Fibroblast of peridontal ligament (primary cell): ENCODE data around the gene CLECL1.
"Not testable (repeated sequence)": the region's sequence is repeated elsewhere in the genome, so short reads cannot be mapped to it uniquely, and the experiment has no call there.

Experiments
- DNase-seq: peaks from one replicate; pipeline ENCODE4 v3.0.0-alpha.2; 2010; ENCODE audit errors: extremely low read depth

The CLECL1 gene

DNA sequence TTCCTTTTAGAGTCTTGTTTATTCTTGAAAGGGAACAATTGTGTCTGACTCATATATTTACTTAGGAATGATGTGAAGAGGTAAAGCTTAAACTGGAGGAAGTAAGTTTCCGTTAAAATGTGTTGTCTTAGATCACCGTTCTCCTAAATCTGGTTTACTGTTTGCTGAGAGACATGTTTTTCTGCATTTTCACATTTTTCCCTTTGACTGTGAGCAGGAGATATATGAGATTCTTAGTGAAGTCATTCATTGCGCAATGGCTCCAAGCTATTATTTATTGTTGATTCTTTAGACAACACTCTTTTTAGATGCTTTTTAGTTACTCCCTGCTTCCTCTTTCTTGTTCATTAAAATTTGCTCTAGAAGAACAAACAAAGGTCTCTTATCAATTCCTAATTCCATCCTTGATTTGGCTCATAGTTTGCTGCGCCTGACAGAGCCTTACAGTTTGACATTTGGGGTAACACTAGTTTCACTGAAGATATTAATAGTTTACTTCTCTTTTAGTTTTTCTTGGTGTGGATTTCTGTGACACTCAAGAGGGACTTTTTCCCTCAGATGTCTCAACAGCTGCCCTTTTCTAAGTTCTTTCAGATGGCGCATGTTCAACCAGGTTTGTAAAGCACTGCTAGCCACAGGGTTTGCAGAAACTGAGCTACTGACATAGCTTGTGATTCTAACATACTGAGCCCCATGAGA lies 11.4 kb downstream of the CLECL1 start:
- peak; percentile 12 for DNase-seq

DNA sequence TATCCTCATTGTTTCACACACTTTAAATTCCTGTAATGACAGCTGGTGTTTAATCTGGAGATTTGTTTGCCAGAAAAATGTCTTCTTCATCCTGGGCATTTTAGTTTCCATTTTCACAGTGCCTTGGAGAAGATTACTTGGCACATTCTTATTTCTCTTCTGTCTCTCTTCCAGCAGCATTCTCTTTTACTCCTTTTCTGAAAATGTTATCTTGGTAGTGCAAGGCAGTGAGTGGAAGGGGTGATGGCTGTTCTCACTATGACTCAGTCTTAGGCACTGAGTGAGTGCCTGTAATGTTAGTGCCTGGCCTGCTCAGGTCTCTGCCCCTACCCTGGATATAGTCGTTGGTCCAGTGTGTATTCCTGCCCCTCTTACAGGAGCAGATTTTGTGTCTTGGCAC lies 13.1 kb downstream of the CLECL1 start:
- no peak for DNase-seq

DNA sequence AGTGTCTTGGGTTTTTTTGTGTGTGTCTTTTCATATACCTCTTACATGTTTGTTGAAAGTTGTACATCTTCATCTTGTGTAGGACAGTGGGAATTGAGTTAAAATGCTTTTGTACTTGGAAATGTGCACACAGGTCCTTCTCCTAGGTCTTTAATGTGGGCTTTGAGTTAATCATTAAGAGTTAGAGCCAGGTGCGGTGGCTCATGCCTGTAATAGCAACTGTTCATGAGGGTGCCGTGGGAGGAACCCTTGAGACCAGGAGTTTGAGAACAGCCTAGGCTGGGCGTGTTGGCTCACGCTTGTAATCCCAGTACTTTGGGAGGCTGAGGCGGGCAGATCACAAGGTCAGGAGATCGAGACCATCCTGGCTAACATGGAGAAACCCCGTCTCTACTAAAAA lies 13.9 kb downstream of the CLECL1 start:
- no peak for DNase-seq

DNA sequence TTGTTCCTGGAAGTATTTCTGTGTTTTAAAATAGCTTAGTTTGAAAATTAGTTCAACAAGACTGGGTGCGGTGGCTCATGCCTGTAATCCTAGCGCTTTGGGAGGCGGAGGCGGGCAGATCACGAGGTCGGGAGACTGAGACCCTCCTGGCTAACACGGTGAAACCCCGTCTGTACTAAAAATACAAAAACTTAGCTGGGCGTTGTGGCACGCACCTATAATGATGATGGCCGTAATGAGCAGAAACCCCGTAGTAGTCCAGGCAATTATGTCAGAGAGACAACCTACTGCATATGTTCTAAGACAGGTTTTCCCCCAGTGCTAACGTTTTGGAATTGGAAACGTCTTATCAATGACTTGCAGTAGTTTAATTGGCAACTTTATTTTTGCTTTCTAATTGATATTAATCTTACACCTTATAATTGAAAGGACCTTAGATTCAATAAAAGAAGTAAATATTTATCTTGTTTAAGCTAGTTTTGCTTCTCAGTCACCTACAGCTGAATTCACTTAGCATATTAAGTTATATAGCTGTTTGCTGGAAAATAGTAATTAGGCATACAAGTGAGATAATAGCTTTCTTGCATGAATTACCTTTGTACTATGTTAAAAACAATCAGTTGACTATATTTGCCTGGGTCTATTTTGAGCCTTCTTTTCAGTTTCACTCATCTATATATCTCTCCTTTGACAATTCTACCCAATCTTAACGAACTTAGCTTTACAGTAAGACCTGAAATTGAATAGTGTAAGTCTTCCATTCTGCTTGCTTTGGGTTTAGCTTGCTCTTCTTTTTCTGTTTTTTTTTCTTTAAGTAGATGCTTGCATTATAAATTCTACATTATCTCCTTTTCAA lies 15.6 kb downstream of the CLECL1 start:
- DNase-seq: no peak

DNA sequence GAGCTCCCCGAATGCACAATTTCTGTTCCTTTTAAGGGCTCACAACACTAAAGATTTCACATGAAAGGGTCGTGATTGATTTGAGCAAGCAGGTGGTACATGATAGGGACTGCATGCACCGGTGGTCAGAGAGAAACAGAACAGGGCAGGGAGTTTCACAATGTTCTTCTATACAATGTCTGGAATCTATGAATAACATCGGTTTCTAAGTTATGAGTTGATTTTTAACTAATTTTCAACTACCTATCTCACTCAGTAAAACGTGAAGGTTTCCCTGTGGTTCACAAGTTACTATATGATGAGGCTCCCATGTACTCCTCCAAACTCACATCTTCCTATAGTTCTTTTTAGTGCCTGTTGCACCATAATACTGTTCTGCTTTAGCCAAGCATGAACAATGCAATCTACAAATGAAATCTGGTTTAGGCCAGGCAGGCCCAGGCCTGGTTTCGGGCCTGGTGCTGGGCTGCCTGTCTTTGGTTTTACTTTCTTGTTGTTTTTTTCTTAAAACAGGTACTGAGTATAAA lies 19.8 kb downstream of the CLECL1 start:
- not testable (repeated sequence) for DNase-seq

DNA sequence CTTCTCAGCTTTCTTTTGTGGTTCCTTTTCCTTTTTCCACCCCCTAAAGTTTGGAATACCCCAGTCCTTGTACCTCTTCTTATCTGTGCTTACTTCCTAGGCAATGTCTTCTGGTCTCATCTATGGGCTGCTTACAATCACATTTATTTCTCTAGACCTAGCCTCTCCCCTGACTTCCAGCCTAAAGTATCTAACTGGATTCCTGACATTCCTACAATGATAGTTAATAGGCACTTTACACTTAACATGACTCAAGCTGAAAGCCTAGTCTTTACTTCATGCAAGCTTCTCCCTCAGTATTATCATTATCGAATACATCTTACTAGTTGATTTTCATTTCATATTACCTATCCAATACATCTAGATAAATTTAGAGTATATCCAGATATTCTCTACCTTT lies 21.2 kb downstream of the CLECL1 start:
- DNase-seq: no peak

DNA sequence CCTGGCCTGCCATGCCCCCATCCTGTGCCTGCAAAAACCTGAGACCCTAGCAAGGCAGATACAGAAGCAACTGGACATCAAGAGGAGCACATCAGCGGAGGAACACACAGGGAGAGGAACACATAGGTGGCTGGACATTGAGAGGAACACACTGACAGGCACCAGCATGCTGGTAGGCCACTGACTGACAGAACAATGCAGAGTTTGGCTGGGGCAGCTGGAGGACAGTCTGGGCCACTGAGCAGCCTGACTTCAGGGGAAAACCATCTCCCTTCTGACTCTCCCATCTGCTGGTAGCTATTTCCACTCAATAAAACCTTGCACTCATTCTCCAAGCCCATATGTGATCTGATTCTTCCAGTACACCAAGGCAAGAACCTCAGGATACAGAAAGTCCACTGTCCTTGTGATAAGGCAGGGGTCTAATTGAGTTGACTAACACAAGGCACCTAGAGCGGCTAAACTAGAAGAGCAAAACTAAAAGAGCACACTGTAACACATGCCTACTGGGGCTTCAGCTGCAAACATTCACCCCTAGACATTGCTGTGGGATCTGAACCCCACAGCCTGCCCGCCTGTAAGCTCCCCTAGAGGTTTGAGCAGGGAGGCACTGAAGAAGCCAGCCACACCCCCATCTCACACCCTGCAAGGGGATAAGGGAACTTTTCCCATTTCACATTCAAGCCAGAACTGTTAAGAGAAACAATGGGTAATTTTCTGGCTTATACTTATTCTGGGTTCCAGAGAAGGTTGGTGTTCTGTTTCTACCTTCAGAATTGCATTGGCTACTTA lies 22.1 kb downstream of the CLECL1 start:
- DNase-seq: no peak

DNA sequence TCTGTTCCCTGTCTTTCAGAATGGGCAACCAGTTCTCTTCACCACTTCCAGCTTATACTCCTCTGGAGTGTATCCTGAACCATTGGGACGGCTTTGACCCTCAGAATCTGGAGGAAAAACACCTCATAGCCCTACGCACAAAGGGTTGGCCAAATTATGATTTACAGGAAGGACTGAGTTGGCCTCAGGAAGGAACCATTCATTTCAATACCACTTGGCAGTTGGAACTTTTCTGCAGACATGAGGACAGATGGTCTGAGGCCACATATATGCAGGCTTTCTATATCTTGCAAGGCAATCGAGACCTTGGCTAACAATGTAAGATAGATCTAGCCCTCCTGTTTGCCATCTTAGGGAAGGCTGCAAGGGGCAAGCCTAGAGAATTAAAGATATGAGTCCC lies 24.0 kb downstream of the CLECL1 start:
- no peak for DNase-seq

DNA sequence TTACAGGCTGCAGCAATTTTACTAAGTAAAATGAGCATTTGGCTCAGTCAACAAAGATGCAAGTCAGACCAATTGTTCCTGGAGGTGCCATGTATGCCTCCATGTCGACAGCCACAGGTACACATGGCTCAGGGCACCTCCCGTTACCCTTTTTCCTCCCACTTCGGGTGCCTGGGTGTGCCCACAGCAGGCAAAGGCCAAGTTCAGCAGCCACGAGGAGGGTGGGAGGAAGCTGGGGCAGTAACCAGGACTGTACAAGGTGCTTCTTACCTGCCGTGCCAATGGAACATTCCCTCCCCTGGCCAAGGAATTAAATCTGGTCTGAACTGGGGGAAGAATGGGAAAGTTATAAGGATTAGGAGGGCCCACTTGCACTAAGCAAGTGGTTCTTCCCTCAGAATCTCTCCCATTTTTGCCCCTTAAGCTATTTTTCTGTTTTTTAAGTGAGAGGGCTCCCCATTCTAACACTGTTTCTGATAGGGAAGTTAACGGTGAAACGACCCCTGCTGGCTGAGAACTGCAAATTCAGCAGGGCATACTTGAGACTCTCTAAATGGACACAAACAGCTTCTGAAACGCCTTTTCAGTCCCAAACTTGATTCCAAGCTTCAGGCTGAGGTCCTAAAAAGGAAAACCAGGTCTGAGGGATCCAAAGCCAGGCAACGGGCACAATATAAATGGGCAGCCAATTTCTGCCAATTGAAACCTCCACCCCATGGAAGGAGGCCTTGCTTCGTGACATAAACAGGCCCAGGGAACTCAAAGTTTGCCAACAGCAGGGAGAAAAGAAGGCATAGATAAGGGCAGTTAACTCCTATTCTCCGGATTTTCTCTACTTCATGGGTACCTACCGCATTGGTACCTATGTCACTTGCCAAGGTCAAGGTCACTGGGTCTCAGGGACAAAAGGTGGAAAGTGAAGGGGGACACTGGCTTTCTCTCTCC lies 24.8 kb downstream of the CLECL1 start:
- peak; percentile 73 for DNase-seq

DNA sequence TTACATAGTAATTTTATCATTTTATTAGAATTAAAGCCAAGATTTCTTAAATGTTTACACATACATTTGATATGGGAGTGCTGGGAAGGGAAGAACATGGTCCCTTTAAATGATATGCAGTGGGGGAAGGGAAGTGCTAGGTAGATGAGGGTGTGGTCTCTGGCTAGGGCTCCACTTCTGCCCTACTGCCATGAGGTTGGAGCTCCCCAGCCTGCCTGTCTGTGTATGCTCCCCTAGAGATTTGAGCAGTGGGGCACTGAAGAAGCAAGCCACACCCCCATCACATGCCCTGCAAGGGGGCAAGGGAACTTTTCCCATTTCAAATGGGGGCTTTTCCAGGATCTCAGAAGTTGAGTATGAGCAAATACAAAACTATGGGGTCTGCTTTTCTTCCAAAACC lies 25.5 kb downstream of the CLECL1 start:
- DNase-seq: no peak

DNA sequence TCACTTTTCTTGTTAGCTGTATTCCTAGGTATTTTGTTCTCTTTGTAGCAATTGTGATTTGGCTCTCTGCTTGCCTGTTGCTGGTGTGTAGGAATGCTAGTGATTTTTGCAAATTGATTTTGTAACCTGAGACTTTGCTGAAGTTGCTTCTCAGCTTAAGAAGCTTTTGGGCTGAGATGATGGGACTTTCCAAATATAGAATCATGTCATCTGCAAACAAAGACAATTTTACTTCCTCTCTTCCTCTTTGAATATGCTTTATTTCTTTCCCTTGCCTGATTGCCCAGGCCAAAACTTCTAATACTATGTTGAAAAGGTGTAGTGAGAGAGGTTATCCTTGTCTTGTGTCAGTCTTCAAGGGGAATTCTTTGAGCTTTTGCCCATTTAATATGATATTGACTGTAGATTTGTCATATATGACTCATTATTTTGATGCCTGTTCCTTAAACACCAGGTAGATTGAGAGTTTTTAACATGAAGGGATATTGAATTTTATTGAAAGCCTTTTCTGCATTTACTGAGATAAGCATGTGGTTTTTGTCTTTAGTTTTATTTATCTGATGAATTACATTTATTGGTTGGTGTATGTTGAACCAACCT lies 26.7 kb downstream of the CLECL1 start:
- DNase-seq: peak; percentile 29

DNA sequence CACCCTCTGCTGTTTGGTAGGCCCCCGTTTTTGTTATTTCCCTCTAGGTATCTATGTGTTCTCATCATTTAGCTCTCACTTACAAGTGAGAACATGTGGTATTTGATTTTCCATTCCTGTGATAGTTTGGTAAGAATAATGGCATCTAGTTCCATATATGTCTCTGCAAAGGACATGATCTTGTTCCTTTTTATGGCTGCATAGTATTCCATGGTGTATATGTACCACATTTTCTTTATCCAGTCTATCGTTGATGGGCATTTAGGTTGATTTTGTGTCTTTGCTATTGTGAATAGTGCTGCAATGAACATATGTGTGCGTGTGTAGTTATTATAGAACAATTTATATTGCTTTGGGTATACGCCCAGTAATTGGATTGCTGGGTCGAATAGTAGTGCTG lies 28.3 kb downstream of the CLECL1 start:
- not testable (repeated sequence) for DNase-seq

DNA sequence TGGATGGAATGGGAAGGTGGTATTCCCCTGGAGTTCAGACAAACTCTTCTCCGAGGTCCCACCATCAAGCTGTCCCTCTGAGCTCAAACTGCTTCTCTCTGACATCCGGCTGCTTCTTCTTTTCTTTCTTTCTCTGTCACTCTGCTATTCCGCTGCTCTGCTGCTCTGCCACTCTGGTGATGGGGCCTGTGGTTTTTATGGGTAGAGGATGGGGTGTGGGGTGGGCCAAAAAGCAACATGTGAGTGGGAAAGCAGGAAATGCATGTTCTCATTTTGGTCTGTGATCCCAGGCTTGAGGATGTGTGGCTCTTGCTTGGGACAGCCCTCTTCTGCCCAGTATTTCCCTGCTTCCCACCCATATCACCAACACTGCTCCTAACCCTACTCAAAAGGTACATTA lies 30.6 kb downstream of the CLECL1 start:
- DNase-seq: no peak

DNA sequence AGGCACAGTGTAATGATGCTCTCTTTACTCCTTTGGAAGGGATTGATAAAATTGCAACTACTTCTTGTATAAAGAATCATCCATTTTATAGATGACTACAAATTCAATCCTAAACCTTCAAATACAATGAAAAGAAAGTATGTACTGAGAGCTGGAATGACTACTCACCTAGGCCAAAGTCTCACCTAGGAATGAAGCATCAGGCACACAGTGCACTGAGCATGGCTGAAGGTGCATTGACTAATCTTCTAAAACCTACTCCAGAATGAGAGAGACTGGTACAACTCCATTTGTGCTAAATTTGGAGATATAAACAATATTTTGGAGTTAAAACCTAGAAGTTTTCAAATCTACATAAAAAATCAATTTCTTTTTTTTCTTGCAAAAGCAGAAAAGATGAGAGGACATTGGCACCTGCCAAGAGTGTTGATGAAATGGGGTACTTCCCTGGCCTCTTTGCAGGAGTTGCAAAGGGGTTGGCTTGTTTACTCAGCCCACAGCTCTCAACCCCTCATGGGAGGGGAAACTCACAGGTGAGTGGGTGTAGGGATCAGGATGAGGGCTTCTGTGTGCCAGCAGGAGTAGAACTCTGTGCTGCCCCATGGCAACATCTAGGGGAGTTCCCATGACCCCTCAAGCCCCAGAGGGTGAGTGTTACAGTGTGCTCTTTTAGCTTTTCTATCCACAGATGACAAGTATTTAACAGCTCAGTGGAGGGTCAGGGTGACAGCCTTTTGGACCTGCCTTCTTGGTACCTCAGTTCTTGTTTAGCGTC lies 31.3 kb downstream of the CLECL1 start:
- DNase-seq: no peak

DNA sequence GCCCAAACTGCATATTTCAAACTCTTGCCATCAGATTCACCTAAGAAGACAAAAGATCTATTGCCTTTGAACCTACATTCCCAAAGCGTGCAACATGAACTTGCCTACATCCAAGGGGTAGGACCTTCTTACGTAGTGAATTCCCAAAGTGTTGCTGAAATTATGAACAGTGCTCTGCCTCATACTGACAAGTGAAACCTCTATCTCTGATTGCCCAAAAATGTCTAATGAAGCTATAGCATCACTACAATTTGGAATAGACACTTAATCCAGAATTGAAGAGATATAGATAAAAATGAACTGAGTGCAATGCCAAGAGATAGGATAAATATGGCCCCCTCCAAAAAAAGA lies 32.3 kb downstream of the CLECL1 start:
- no peak for DNase-seq

DNA sequence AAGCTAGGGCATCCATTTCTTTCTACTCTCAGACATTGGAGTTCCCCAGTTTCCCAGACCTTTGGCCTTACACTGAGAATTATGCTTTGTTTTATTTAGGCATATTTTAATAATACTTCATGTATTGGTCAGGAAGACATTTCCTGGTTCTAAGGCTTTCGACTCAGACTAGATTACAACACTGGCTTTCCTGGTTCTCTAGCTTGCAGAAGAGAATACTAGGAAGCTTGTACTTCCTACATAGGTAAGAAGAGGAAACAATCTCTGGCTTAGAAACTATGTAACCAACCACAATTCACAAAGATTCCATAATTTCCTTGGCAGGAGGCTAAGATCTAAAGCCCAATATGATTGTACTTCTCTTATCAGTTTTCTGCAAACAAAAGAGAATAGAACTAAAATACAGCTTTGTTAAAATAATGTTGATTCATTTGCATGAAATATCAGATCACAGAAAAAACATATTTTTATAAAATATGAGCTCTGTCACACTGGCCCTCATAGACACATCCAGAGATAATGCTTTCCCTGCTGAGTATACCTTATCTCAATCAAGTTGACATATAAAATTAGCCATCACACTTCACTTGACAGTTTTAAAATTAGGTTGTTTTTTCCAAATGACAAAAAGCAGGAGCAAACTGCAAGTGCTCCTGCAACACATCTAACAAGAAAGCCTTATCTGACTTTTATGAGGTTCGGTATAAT lies 32.8 kb downstream of the CLECL1 start:
- DNase-seq: peak; percentile 34

DNA sequence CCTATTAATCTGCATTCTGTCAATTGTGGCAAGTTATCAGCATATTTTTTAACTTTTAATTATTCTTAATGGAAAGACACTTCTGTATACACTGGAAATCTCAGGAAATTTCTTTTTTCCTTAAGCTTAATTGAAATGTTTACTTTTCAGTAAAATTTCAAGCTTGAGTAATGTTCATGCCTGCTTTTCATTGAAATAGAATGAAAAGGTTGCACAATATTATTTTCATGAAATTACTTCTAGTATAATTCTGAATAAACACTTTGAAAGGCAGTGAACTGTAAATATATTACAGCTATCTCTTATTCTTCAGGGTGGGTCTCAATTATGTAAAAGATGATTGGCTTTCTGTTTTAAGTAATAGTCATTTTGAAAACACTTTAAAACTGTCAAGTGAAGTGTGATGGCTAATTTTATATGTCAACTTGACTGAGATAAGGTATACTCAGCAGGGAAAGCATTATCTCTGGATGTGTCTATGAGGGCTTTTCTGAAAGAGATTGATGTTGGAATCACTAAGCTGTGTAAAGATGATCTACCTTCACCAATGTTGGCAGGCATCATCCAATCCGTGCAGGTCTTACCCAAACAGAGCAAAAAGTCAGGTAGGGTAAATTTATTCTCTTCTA lies 33.5 kb downstream of the CLECL1 start:
- DNase-seq: peak; percentile 29

DNA sequence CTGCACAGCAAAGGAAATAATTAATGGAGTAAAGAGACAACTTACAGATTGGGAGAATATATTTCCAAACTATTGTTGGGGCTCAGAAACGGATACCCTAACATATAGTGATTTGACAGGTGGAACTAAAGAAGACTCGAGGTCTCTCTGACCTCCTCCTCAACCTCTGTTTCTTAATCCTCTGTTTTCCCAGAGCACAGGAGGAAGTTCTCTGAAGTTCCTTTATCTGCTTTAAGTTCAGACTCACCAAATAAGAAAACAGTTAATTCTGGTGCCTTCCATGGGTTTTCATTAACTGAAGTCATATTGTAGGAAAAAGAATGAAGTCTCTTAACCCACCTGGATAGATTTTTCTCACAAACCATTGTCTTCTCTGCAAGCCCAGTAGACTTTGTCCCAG lies 34.2 kb downstream of the CLECL1 start:
- DNase-seq: no peak

DNA sequence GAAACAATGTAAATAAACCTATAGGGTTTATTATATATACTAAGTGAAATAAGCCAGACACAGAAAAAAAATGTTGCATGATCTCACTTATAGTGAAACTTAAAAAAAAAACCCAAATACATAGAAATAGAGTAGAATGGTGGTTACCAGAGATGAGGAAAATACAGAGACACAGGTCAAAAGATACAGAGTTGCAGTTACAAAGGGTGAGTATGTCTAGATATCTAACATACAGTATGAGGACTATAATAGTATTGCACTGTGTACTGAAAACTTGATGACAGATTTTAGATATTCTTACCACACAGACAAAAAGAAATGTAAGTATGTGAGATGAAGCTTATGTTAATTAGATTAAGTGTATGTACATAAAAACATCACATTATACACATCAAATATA lies 35.3 kb downstream of the CLECL1 start:
- DNase-seq: no peak
